WERI-Rb-1 (cell line): ENCODE data around the gene BTBD6.
"Not testable (repeated sequence)": the region's sequence is repeated elsewhere in the genome, so short reads cannot be mapped to it uniquely, and the experiment has no call there.

ENCODE experiments used
- DNase-seq: peaks from one replicate; pipeline ENCODE4 v3.0.0-alpha.2; 2020
- H3K27ac ChIP-seq: fragments of 250-450 bp; sonication (Bioruptor Pico); 2 replicates; pipeline ENCODE4 v1.5.1; 2020; ENCODE audit warnings: mild to moderate bottlenecking, moderate library complexity
- H3K27me3 ChIP-seq: fragments of 250-450 bp; sonication (Bioruptor Pico); 2 replicates; pipeline ENCODE4 v1.5.1; 2021; ENCODE audit warnings: mild to moderate bottlenecking, low read depth, moderate library complexity; ENCODE audit not compliant: insufficient read depth, severe bottlenecking
- H3K36me3 ChIP-seq: fragments of 250-450 bp; sonication (Bioruptor Pico); 2 replicates; pipeline ENCODE4 v1.5.1; 2020; ENCODE audit warnings: mild to moderate bottlenecking, moderate library complexity
- H3K4me3 ChIP-seq: 2 replicates; pipeline ENCODE4 v1.5.1; 2011; ENCODE audit warnings: low read depth, mild to moderate bottlenecking, control low read depth, low read length
- H3K9me3 ChIP-seq: fragments of 250-450 bp; sonication (Bioruptor Pico); 2 replicates; pipeline ENCODE4 v1.5.1; 2021; ENCODE audit warnings: mild to moderate bottlenecking, moderate library complexity; ENCODE audit not compliant: severe bottlenecking
- CTCF ChIP-seq: IDR thresholded peaks from 2 replicates; pipeline ENCODE4 v1.5.1; 2011; ENCODE audit warnings: low read depth, mild to moderate bottlenecking, control low read depth, inconsistent platforms, low read length

The BTBD6 gene

GRCh38 chr14:105273062-105273461, 24.7 kb downstream of the BTBD6 start:
- Histone ChIP-seq H3K4me3 (no peak overlapping the region), H3K27ac (no peak overlapping the region), H3K9me3 (no peaks in the 10 kb centered on the region), H3K36me3 (no peaks in the 10 kb centered on the region), H3K27me3 (no peaks in the 10 kb centered on the region)
- no peak for TF ChIP-seq CTCF
- no peak for DNase-seq

- DNase-seq = no peak
- Histone ChIP-seq H3K27ac (no peak overlapping the region), H3K27me3 (no peaks in the 10 kb centered on the region), H3K4me3 (no peak overlapping the region), H3K36me3 (no peaks in the 10 kb centered on the region), H3K9me3 (no peaks in the 10 kb centered on the region)
- no peak for TF ChIP-seq CTCF
These were observed 26.3 kb downstream of the BTBD6 start for GRCh38 chr14:105274637-105275036.

GRCh38 chr14:105275267-105275946, 27.1 kb downstream of the BTBD6 start:
- no peaks in the 10 kb centered on the region for H3K9me3 ChIP-seq
- no peak overlapping the region for H3K4me3 ChIP-seq
- TF ChIP-seq CTCF = no peak
- no peaks in the 10 kb centered on the region; the same call in 1 of the 2 replicates for H3K36me3 ChIP-seq
- DNase-seq = no peak
- H3K27ac ChIP-seq = no peak overlapping the region
- H3K27me3 ChIP-seq = no peaks in the 10 kb centered on the region

GRCh38 chr14:105277448-105277847, 29.1 kb downstream of the BTBD6 start:
- not testable (repeated sequence) for H3K27ac ChIP-seq, H3K4me3 ChIP-seq

GRCh38 chr14:105279642-105280361, 31.5 kb downstream of the BTBD6 start:
- H3K9me3 ChIP-seq = no peaks in the 10 kb centered on the region
- DNase-seq = no peak

More at GRCh38 chr14:105277448-105277847, 29.1 kb downstream of the BTBD6 start:
- H3K27me3 ChIP-seq, H3K9me3 ChIP-seq, DNase-seq, H3K36me3 ChIP-seq: not testable (repeated sequence)

More at GRCh38 chr14:105279642-105280361, 31.5 kb downstream of the BTBD6 start:
- Histone ChIP-seq H3K36me3 (peaks cover 2% of the 10 kb centered on the region; the same call in 1 of the 2 replicates), H3K27me3 (no peaks in the 10 kb centered on the region), H3K4me3 (no peak overlapping the region), H3K27ac (no peak overlapping the region)
- TF ChIP-seq CTCF = no peak
